ENCODE results near the gene FYN. TPM values are rescaled to one million over a fixed set of nuclear protein-coding genes. Genes with fewer than 3 reads are reported as not detected.

FYN gene
- total RNA-seq, 1 experiment from 2014 or later, result 18.5 TPM

GRCh38 chr6:111718990-111719389 is 154.3 kb downstream of the FYN start:
- H3K9ac ChIP-seq (ENCODE audit: low read length), result no peak overlapping the region
- no peaks in the 10 kb centered on the region for H3K9me3 ChIP-seq (ENCODE audit: control insufficient read depth in 1 of 2, insufficient read depth in 1 of 2, low read depth in 1 of 2, low read length in 2 of 2)
- BruUV-seq (replicated peaks), result no TSS peak
- no peak overlapping the region for H2AFZ ChIP-seq (ENCODE audit: low read depth, low read length, poor library complexity, severe bottlenecking)
- no peaks in the 10 kb centered on the region for H3K9me2 ChIP-seq (ENCODE audit: insufficient read depth)
- ChIA-PET POLR2A (no interaction called here), CTCF (no interaction called here), RAD21 (ENCODE audit: low non-redundant PET in 1 of 2, low total read pairs in 2 of 2, uncharacterized antibody in 2 of 2, unreplicated experiment in 2 of 2) (no interaction called here)
- H3K36me3 ChIP-seq (ENCODE audit: control insufficient read depth in 1 of 2, insufficient read depth in 2 of 2, low read length in 2 of 2), result no peaks in the 10 kb centered on the region
- no peak overlapping the region for H3K27ac ChIP-seq (ENCODE audit: low read depth, low read length)
- TF ChIP-seq EZH2phosphoT487 (IDR thresholded peaks at IDR 0.05; ENCODE audit: borderline replicate concordance), result no peak
- no peak for TF ChIP-seq ATF3 (IDR thresholded peaks at IDR 0.05)
- H3K27me3 ChIP-seq (ENCODE audit: insufficient read depth, low read length), result no peaks in the 10 kb centered on the region
- H3K4me3 ChIP-seq (replicated peaks in 1 of 2; ENCODE audit: low read depth in 1 of 2, low read length in 2 of 2), result no peak overlapping the region
- ATAC-seq (no peak), DNase-seq (ENCODE audit: low read depth, low spot score) (no peak)
- H3K4me1 ChIP-seq (ENCODE audit: control insufficient read depth in 1 of 2, insufficient read depth in 2 of 2, low read length in 2 of 2), result no peaks in the 10 kb centered on the region
- H3K79me2 ChIP-seq (ENCODE audit: insufficient read depth, low read length), result no peaks in the 10 kb centered on the region
- H4K20me1 ChIP-seq (ENCODE audit: insufficient read depth), result no peaks in the 10 kb centered on the region
- H3K4me2 ChIP-seq (ENCODE audit: low read length), result no peak overlapping the region
- intact Hi-C loops (cut with micrococcal nuclease), result no loop called here

DNA sequence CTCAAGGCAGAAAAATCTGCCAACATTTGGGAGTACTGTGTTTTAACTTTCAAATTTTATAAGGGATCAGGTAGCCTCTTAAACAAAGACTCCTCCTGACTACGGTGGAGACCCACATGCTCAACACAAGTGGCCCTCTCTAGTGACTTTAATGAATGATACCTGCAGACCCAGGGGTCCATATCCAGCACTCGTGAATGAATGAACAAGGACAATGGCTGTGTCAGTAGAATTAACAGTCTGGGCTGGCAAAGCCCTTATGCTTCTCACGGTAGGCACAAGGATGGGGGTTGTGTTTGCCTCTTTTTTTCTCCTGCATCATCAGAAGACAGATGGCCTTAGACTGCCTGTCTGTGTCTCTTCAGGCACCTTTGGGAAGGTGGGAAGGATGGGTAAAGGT is 154.9 kb downstream of the FYN start:
- no peak overlapping the region for H3K27ac ChIP-seq (ENCODE audit: low read depth, low read length)
- no peaks in the 10 kb centered on the region for H3K9me2 ChIP-seq (ENCODE audit: insufficient read depth)
- CTCF ChIA-PET, result no interaction called here
- no peaks in the 10 kb centered on the region for H3K79me2 ChIP-seq (ENCODE audit: insufficient read depth, low read length)
- POLR2A ChIA-PET, result no interaction called here
- no peak overlapping the region for H3K4me2 ChIP-seq (ENCODE audit: low read length)
- DNase-seq (ENCODE audit: low read depth, low spot score) (no peak), ATAC-seq (no peak)
- H3K4me1 ChIP-seq (ENCODE audit: control insufficient read depth in 1 of 2, insufficient read depth in 2 of 2, low read length in 2 of 2), result no peaks in the 10 kb centered on the region
- H3K9me3 ChIP-seq (ENCODE audit: control insufficient read depth in 1 of 2, insufficient read depth in 1 of 2, low read depth in 1 of 2, low read length in 2 of 2), result no peaks in the 10 kb centered on the region
- RAD21 ChIA-PET (ENCODE audit: low non-redundant PET in 1 of 2, low total read pairs in 2 of 2, uncharacterized antibody in 2 of 2, unreplicated experiment in 2 of 2), result no interaction called here
- no peak for TF ChIP-seq RAD21 (IDR thresholded peaks at IDR 0.05; ENCODE audit: low read depth)
- no peak for TF ChIP-seq YY1 (IDR thresholded peaks at IDR 0.05; ENCODE audit: extremely low read depth, insufficient replicate concordance, low read depth, low read length)
- no peak for TF ChIP-seq POLR2A (IDR thresholded peaks at IDR 0.05; ENCODE audit: borderline replicate concordance, extremely low read depth, insufficient read depth, insufficient read length)
- H3K4me3 ChIP-seq (replicated peaks in 1 of 2; ENCODE audit: low read depth in 1 of 2, low read length in 2 of 2), result no peak overlapping the region
- no peaks in the 10 kb centered on the region for H3K36me3 ChIP-seq (ENCODE audit: control insufficient read depth in 1 of 2, insufficient read depth in 2 of 2, low read length in 2 of 2)
- H2AFZ ChIP-seq (ENCODE audit: low read depth, low read length, poor library complexity, severe bottlenecking), result no peak overlapping the region
- intact Hi-C loops (cut with micrococcal nuclease), result no loop called here
- no peak overlapping the region for H3K9ac ChIP-seq (ENCODE audit: low read length)
- H4K20me1 ChIP-seq (ENCODE audit: insufficient read depth), result no peaks in the 10 kb centered on the region
- no TSS peak for BruUV-seq (replicated peaks)
- H3K27me3 ChIP-seq (ENCODE audit: insufficient read depth, low read length), result no peaks in the 10 kb centered on the region
